TTC549 (cell line): Measurements from ENCODE around the gene C5AR1.

Experiments used
- FAIRE-seq: peaks from 2 replicates; lab custom pipeline; 2012; peaks lifted over from hg19 to GRCh38; lab: Jason Lieb, UNC

The C5AR1 gene

DNA sequence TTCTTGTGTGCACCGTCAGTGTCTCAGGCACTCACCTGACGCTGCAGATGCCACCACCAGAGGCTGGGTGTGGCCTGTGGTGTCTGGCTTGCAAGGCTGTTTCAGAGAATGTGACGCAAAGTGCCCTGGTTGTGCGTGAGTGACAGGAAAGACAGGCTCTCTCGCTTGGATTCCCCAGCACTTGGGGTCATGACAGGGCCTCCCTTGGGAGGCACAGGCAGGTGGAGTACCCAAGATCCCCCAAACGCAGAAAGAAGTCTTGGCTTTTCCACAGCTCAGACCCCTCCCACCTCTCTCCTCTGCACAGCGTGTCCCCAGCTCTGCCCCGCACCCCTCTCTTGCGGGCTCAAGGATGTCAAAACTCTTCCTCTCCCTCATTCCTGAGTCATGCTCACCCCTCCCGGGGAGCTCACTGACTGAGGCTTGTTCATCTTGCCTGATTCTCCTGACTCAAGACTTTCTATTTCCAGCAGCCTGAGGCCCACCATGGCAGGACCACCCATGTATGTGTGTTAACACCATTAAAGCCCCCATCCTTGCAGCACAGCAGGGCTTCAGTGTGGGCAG is 60.5 kb downstream of the C5AR1 start:
- no peak for FAIRE-seq

- no peak for FAIRE-seq
Observed at GRCh38 chr19:47371261-47371660, 61.6 kb downstream of the C5AR1 start.
